ENCODE data around the gene COQ2. TPM values are rescaled to one million over a fixed set of nuclear protein-coding genes. Genes with fewer than 3 reads are reported as not detected.
A peak's percentile ranks its signal among the peaks of the same experiment; 100 is the strongest.
"Not testable (repeated sequence)": the region's sequence is repeated elsewhere in the genome, so short reads cannot be mapped to it uniquely, and the experiment has no call there.

Gene COQ2, protein sequence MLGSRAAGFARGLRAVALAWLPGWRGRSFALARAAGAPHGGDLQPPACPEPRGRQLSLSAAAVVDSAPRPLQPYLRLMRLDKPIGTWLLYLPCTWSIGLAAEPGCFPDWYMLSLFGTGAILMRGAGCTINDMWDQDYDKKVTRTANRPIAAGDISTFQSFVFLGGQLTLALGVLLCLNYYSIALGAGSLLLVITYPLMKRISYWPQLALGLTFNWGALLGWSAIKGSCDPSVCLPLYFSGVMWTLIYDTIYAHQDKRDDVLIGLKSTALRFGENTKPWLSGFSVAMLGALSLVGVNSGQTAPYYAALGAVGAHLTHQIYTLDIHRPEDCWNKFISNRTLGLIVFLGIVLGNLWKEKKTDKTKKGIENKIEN
- 18.8 TPM for polyA plus RNA-seq (2013, experiment 1 of 4)
- polyA plus RNA-seq (2013, experiment 2 of 4): 19.7 TPM
- 16.9 TPM for polyA plus RNA-seq (2013, experiment 3 of 4)
- polyA plus RNA-seq (2013, experiment 4 of 4): 16.5 TPM

GRCh38 chr4:83284193-83285054 lies at the start of gene COQ2:
Gene COQ2 (minus strand): TSS chr4:83284798. CDS start chr4:83284764, 34 bp downstream.
- WGBS, 2 experiments: 1% methylated on average over 76 of the region's 76 CpGs
- Histone ChIP-seq H3K27me3 (ENCODE audit: control insufficient read depth, insufficient read depth, low read length, poor library complexity, severe bottlenecking) (peaks cover 9% of the 10 kb centered on the region), H3K36me3 (ENCODE audit: control insufficient read depth, insufficient read depth, low read length) (no peaks in the 10 kb centered on the region), H3K27ac (ENCODE audit: insufficient read depth, low read depth, low read length, poor library complexity, severe bottlenecking) (peak within 1 kb of the TSS; percentile 61), H3K4me3 (ENCODE audit: insufficient read depth, low read depth, low read length) (peak within 1 kb of the TSS; percentile 70), H3K4me1 (ENCODE audit: control insufficient read depth, insufficient read depth, low read length) (no peaks in the 10 kb centered on the region), H3K9me3 (ENCODE audit: control insufficient read depth, low read length) (no peaks in the 10 kb centered on the region)

GRCh38 chr4:83331956-83332355 lies 47.4 kb upstream of the COQ2 start:
- 87 to 88% methylated on average over 3 of the region's 3 CpGs for WGBS, 2 experiments
- Histone ChIP-seq H3K27ac (ENCODE audit: insufficient read depth, low read depth, low read length, poor library complexity, severe bottlenecking) (no peak overlapping the region), H3K9me3 (ENCODE audit: control insufficient read depth, low read length) (no peaks in the 10 kb centered on the region), H3K36me3 (ENCODE audit: control insufficient read depth, insufficient read depth, low read length) (no peaks in the 10 kb centered on the region), H3K4me1 (ENCODE audit: control insufficient read depth, insufficient read depth, low read length) (no peaks in the 10 kb centered on the region), H3K4me3 (ENCODE audit: insufficient read depth, low read depth, low read length) (no peak overlapping the region), H3K27me3 (ENCODE audit: control insufficient read depth, insufficient read depth, low read length, poor library complexity, severe bottlenecking) (peaks cover 53% of the 10 kb centered on the region)

- Histone ChIP-seq H3K9me3 (ENCODE audit: control insufficient read depth, low read length) (no peaks in the 10 kb centered on the region), H3K4me1 (ENCODE audit: control insufficient read depth, insufficient read depth, low read length) (no peaks in the 10 kb centered on the region), H3K36me3 (ENCODE audit: control insufficient read depth, insufficient read depth, low read length) (no peaks in the 10 kb centered on the region), H3K27ac (ENCODE audit: insufficient read depth, low read depth, low read length, poor library complexity, severe bottlenecking) (no peak overlapping the region), H3K27me3 (ENCODE audit: control insufficient read depth, insufficient read depth, low read length, poor library complexity, severe bottlenecking) (peaks cover 31% of the 10 kb centered on the region), H3K4me3 (ENCODE audit: insufficient read depth, low read depth, low read length) (no peak overlapping the region)
- WGBS, 2 experiments: 94 to 96% methylated on average over 5 of the region's 5 CpGs
These were observed 45.0 kb upstream of the COQ2 start for GRCh38 chr4:83329521-83330110.

DNA sequence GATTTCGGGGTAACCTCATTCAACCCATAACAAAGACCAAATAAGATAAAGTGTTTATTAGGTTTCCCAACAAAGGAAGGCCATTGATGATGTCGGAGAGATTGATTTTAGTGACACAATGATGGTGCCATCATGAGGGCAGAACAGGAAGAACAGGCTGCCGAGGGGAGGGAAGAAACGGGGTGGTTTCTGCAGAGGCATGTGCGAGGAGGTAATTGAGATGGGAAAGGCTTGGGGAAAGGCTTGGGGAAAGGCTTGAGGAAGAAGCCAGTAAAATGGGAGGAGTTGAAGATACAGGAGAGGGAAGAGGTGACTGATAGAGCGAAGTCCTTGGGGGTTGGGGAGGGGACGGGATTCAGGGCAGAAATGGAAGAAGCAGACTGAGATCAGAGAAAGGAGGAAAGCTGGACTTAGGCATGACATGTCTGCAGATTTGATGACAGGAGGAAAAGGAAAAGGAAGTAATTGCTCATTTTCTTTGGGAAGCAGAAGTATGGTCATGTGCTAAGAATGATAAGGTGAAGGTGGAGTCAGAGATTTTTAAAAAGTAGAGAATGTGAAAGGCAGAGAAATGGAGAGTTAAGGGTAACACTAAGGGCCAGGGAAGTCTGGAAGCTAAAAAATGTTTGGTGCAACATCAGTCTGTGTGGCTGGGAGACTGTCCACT lies 44.1 kb upstream of the COQ2 start:
- no peaks in the 10 kb centered on the region for H3K9me3 ChIP-seq (ENCODE audit: control insufficient read depth, low read length)
- H3K27me3 ChIP-seq (ENCODE audit: control insufficient read depth, insufficient read depth, low read length, poor library complexity, severe bottlenecking): peaks cover 22% of the 10 kb centered on the region
- no peak overlapping the region for H3K27ac ChIP-seq (ENCODE audit: insufficient read depth, low read depth, low read length, poor library complexity, severe bottlenecking)
- 36 to 50% methylated on average over 6 to 7 of the region's 7 CpGs for WGBS, 2 experiments
- H3K36me3 ChIP-seq (ENCODE audit: control insufficient read depth, insufficient read depth, low read length): no peaks in the 10 kb centered on the region
- no peak overlapping the region for H3K4me3 ChIP-seq (ENCODE audit: insufficient read depth, low read depth, low read length)
- no peaks in the 10 kb centered on the region for H3K4me1 ChIP-seq (ENCODE audit: control insufficient read depth, insufficient read depth, low read length)

DNA sequence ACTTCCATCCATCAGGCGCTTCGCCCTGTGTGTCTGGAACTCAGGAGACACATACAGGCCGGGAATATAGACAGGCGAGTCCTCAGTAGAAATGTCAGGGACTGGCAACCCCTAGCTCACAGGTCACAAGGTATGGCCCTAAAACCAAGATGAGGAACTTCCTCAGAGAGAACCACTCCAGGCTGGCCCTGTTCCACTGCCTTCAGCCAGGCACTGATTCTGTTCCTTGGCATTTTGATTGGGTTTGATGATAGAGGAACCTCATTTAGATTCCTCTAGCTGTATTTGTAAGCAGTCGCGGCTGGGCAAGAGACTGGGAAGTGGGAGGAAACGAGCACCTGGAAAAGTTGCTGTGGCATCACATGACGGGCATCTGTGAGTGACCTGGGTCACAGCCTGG lies 41.9 kb upstream of the COQ2 start:
- Histone ChIP-seq H3K9me3 (ENCODE audit: control insufficient read depth, low read length) (no peaks in the 10 kb centered on the region), H3K27ac (ENCODE audit: insufficient read depth, low read depth, low read length, poor library complexity, severe bottlenecking) (no peak overlapping the region), H3K36me3 (ENCODE audit: control insufficient read depth, insufficient read depth, low read length) (no peaks in the 10 kb centered on the region), H3K4me3 (ENCODE audit: insufficient read depth, low read depth, low read length) (no peak overlapping the region), H3K4me1 (ENCODE audit: control insufficient read depth, insufficient read depth, low read length) (no peaks in the 10 kb centered on the region), H3K27me3 (ENCODE audit: control insufficient read depth, insufficient read depth, low read length, poor library complexity, severe bottlenecking) (peaks cover under 1% of the 10 kb centered on the region)
- 88 to 90% methylated on average over 8 of the region's 8 CpGs for WGBS, 2 experiments

DNA sequence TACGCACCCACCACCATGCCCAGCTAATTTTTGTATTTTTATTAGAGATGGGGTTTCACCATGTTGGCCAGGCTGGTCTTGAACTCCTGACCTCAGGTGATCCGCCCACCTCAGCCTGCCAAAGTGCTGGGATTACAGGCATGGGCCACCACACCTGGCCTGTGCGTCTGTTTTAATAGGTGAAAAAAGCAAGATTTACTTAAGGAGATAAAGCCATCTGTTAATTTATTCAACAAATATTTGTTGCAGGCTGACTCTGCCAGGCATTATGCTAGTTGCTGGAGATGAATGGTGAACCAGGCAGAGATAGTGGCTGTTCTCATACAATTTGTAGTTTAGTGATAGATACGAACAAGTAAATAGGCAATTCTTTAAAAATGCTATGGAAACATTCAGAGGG lies 40.7 kb upstream of the COQ2 start:
- H3K27ac ChIP-seq (ENCODE audit: insufficient read depth, low read depth, low read length, poor library complexity, severe bottlenecking); H3K36me3 ChIP-seq (ENCODE audit: control insufficient read depth, insufficient read depth, low read length); H3K9me3 ChIP-seq (ENCODE audit: control insufficient read depth, low read length); H3K27me3 ChIP-seq (ENCODE audit: control insufficient read depth, insufficient read depth, low read length, poor library complexity, severe bottlenecking); H3K4me1 ChIP-seq (ENCODE audit: control insufficient read depth, insufficient read depth, low read length); H3K4me3 ChIP-seq (ENCODE audit: insufficient read depth, low read depth, low read length): not testable (repeated sequence)
- 92 to 98% methylated on average over 4 of the region's 4 CpGs for WGBS, 2 experiments

GRCh38 chr4:83323136-83323535 lies 38.5 kb upstream of the COQ2 start:
- Histone ChIP-seq H3K27ac (ENCODE audit: insufficient read depth, low read depth, low read length, poor library complexity, severe bottlenecking) (no peak overlapping the region), H3K9me3 (ENCODE audit: control insufficient read depth, low read length) (no peaks in the 10 kb centered on the region)
- WGBS, 2 experiments: 86 to 89% methylated on average over 3 of the region's 3 CpGs

GRCh38 chr4:83320548-83320947 lies 36.0 kb upstream of the COQ2 start:
- H3K9me3 ChIP-seq (ENCODE audit: control insufficient read depth, low read length): no peaks in the 10 kb centered on the region
- WGBS, 2 experiments: 95 to 97% methylated on average over 5 of the region's 5 CpGs
- H3K36me3 ChIP-seq (ENCODE audit: control insufficient read depth, insufficient read depth, low read length): no peaks in the 10 kb centered on the region
- no peak overlapping the region for H3K27ac ChIP-seq (ENCODE audit: insufficient read depth, low read depth, low read length, poor library complexity, severe bottlenecking)
- H3K4me3 ChIP-seq (ENCODE audit: insufficient read depth, low read depth, low read length): no peak overlapping the region
- no peaks in the 10 kb centered on the region for H3K4me1 ChIP-seq (ENCODE audit: control insufficient read depth, insufficient read depth, low read length)
- H3K27me3 ChIP-seq (ENCODE audit: control insufficient read depth, insufficient read depth, low read length, poor library complexity, severe bottlenecking): no peaks in the 10 kb centered on the region

More at GRCh38 chr4:83323136-83323535, 38.5 kb upstream of the COQ2 start:
- Histone ChIP-seq H3K27me3 (ENCODE audit: control insufficient read depth, insufficient read depth, low read length, poor library complexity, severe bottlenecking) (no peaks in the 10 kb centered on the region), H3K4me3 (ENCODE audit: insufficient read depth, low read depth, low read length) (no peak overlapping the region), H3K36me3 (ENCODE audit: control insufficient read depth, insufficient read depth, low read length) (no peaks in the 10 kb centered on the region), H3K4me1 (ENCODE audit: control insufficient read depth, insufficient read depth, low read length) (no peaks in the 10 kb centered on the region)

- no peaks in the 10 kb centered on the region for H3K36me3 ChIP-seq (ENCODE audit: control insufficient read depth, insufficient read depth, low read length)
- H3K27me3 ChIP-seq (ENCODE audit: control insufficient read depth, insufficient read depth, low read length, poor library complexity, severe bottlenecking): no peaks in the 10 kb centered on the region
- no peaks in the 10 kb centered on the region for H3K9me3 ChIP-seq (ENCODE audit: control insufficient read depth, low read length)
- 86 to 97% methylated on average over 2 to 3 of the region's 3 CpGs for WGBS, 2 experiments
- no peak overlapping the region for H3K4me3 ChIP-seq (ENCODE audit: insufficient read depth, low read depth, low read length)
- no peak overlapping the region for H3K27ac ChIP-seq (ENCODE audit: insufficient read depth, low read depth, low read length, poor library complexity, severe bottlenecking)
- no peaks in the 10 kb centered on the region for H3K4me1 ChIP-seq (ENCODE audit: control insufficient read depth, insufficient read depth, low read length)
These were observed 34.1 kb upstream of the COQ2 start for GRCh38 chr4:83318666-83319065.

Data from ectodermal cell (in vitro differentiated cells).